ENCODE results near the gene ADAP2. TPM values are rescaled to one million over a fixed set of nuclear protein-coding genes. Genes with fewer than 3 reads are reported as not detected.
"Not testable (repeated sequence)": the region's sequence is repeated elsewhere in the genome, so short reads cannot be mapped to it uniquely, and the experiment has no call there.

ADAP2 gene
- total RNA-seq, 1 donor from 2014 or later = 0.89 TPM

GRCh38 chr17:30908717-30909420 lies 12.9 kb upstream of the ADAP2 start:
- H3K4me3 Mint-ChIP-seq (ENCODE audit: unreplicated experiment) = no peak overlapping the region
- no peak for TF ChIP-seq EZH2 (IDR thresholded peaks at IDR 0.05; ENCODE audit: insufficient read depth, low read length)
- TF ChIP-seq CTCF (IDR thresholded peaks at IDR 0.05; ENCODE audit: insufficient read depth, low read depth, low read length) = no peak
- Histone ChIP-seq H3K9me3 (ENCODE audit: insufficient read depth, low read depth, low read length) (no peaks in the 10 kb centered on the region), H3K36me3 (ENCODE audit: insufficient read depth, low read length) (peaks cover 3% of the 10 kb centered on the region), H3K27me3 (ENCODE audit: insufficient read depth, low read length) (no peaks in the 10 kb centered on the region), H3K9ac (ENCODE audit: low read length) (no peak overlapping the region), H3K79me2 (ENCODE audit: insufficient read depth, low read length) (peaks cover 31% of the 10 kb centered on the region), H3K4me3 (ENCODE audit: insufficient read depth, low read depth, low read length) (no peak overlapping the region), H2AFZ (ENCODE audit: low read depth, low read length) (no peak overlapping the region), H3K4me2 (ENCODE audit: low read length) (no peak overlapping the region), H4K20me1 (ENCODE audit: insufficient read depth, low read length) (no peaks in the 10 kb centered on the region), H3K4me1 (ENCODE audit: insufficient read depth, low read length) (peaks cover 9% of the 10 kb centered on the region), H3K27ac (ENCODE audit: low read depth, low read length) (no peak overlapping the region)
- H3K27me3 Mint-ChIP-seq (ENCODE audit: low read depth, unreplicated experiment) = no peaks in the 10 kb centered on the region
- no peak overlapping the region for H3K27ac Mint-ChIP-seq (ENCODE audit: unreplicated experiment)
- DNase-seq (ENCODE audit: low read depth) = no peak
- H3K9me3 Mint-ChIP-seq (ENCODE audit: unreplicated experiment) = peaks cover 2% of the 10 kb centered on the region
- peaks cover 3% of the 10 kb centered on the region for H3K4me1 Mint-ChIP-seq (ENCODE audit: low read depth, unreplicated experiment)
- peaks cover 2% of the 10 kb centered on the region for H3K36me3 Mint-ChIP-seq (ENCODE audit: low read depth, unreplicated experiment)
- FAIRE-seq = no peak

GRCh38 chr17:30910151-30910550 lies 11.6 kb upstream of the ADAP2 start:
- H3K9me3 Mint-ChIP-seq (ENCODE audit: unreplicated experiment); H2AFZ ChIP-seq (ENCODE audit: low read depth, low read length); H3K9ac ChIP-seq (ENCODE audit: low read length); H3K27ac Mint-ChIP-seq (ENCODE audit: unreplicated experiment); H3K4me3 Mint-ChIP-seq (ENCODE audit: unreplicated experiment); H3K4me1 Mint-ChIP-seq (ENCODE audit: low read depth, unreplicated experiment); FAIRE-seq; H3K4me3 ChIP-seq (ENCODE audit: insufficient read depth, low read depth, low read length); DNase-seq (ENCODE audit: low read depth); H3K4me1 ChIP-seq (ENCODE audit: insufficient read depth, low read length); H4K20me1 ChIP-seq (ENCODE audit: insufficient read depth, low read length); H3K4me2 ChIP-seq (ENCODE audit: low read length); H3K27me3 ChIP-seq (ENCODE audit: insufficient read depth, low read length); H3K9me3 ChIP-seq (ENCODE audit: insufficient read depth, low read depth, low read length); H3K36me3 Mint-ChIP-seq (ENCODE audit: low read depth, unreplicated experiment); H3K36me3 ChIP-seq (ENCODE audit: insufficient read depth, low read length); H3K27me3 Mint-ChIP-seq (ENCODE audit: low read depth, unreplicated experiment); H3K27ac ChIP-seq (ENCODE audit: low read depth, low read length): not testable (repeated sequence)
- peaks cover 21% of the 10 kb centered on the region for H3K79me2 ChIP-seq (ENCODE audit: insufficient read depth, low read length)

GRCh38 chr17:30913955-30914354 lies 7.8 kb upstream of the ADAP2 start:
- DNase-seq (ENCODE audit: low read depth) (no peak), FAIRE-seq (no peak)
- no peak overlapping the region for H2AFZ ChIP-seq (ENCODE audit: low read depth, low read length)
- H3K27me3 ChIP-seq (ENCODE audit: insufficient read depth, low read length) = peaks cover 2% of the 10 kb centered on the region
- TF ChIP-seq EZH2 (IDR thresholded peaks at IDR 0.05; ENCODE audit: insufficient read depth, low read length) (no peak), CTCF (IDR thresholded peaks at IDR 0.05; ENCODE audit: insufficient read depth, low read depth, low read length) (no peak)
- Mint-ChIP-seq H3K9me3 (ENCODE audit: unreplicated experiment) (peaks cover 2% of the 10 kb centered on the region), H3K27me3 (ENCODE audit: low read depth, unreplicated experiment) (peaks cover 12% of the 10 kb centered on the region), H3K27ac (ENCODE audit: unreplicated experiment) (no peak overlapping the region), H3K36me3 (ENCODE audit: low read depth, unreplicated experiment) (no peaks in the 10 kb centered on the region), H3K4me1 (ENCODE audit: low read depth, unreplicated experiment) (no peaks in the 10 kb centered on the region), H3K4me3 (ENCODE audit: unreplicated experiment) (no peak overlapping the region)
- no peak overlapping the region for H3K4me3 ChIP-seq (ENCODE audit: insufficient read depth, low read depth, low read length)
- H3K36me3 ChIP-seq (ENCODE audit: insufficient read depth, low read length) = no peaks in the 10 kb centered on the region
- H3K27ac ChIP-seq (ENCODE audit: low read depth, low read length) = no peak overlapping the region
- no peaks in the 10 kb centered on the region for H3K79me2 ChIP-seq (ENCODE audit: insufficient read depth, low read length)
- no peaks in the 10 kb centered on the region for H3K9me3 ChIP-seq (ENCODE audit: insufficient read depth, low read depth, low read length)
- H3K4me2 ChIP-seq (ENCODE audit: low read length) = no peak overlapping the region
- H3K4me1 ChIP-seq (ENCODE audit: insufficient read depth, low read length) = no peaks in the 10 kb centered on the region
- no peak overlapping the region for H3K9ac ChIP-seq (ENCODE audit: low read length)
- no peaks in the 10 kb centered on the region for H4K20me1 ChIP-seq (ENCODE audit: insufficient read depth, low read length)

All from astrocyte (in vitro differentiated cells and primary cell).